Measurements from ENCODE around the gene ADISSP. TPM values are rescaled to one million over a fixed set of nuclear protein-coding genes. Genes with fewer than 3 reads are reported as not detected.

The ADISSP gene
- total and polyA plus RNA-seq, 2 of the 13 experiments (the other 11 are each of a cell fraction or from before 2014, with no cell fraction given) = 38.3 to 90.6 TPM

DNA sequence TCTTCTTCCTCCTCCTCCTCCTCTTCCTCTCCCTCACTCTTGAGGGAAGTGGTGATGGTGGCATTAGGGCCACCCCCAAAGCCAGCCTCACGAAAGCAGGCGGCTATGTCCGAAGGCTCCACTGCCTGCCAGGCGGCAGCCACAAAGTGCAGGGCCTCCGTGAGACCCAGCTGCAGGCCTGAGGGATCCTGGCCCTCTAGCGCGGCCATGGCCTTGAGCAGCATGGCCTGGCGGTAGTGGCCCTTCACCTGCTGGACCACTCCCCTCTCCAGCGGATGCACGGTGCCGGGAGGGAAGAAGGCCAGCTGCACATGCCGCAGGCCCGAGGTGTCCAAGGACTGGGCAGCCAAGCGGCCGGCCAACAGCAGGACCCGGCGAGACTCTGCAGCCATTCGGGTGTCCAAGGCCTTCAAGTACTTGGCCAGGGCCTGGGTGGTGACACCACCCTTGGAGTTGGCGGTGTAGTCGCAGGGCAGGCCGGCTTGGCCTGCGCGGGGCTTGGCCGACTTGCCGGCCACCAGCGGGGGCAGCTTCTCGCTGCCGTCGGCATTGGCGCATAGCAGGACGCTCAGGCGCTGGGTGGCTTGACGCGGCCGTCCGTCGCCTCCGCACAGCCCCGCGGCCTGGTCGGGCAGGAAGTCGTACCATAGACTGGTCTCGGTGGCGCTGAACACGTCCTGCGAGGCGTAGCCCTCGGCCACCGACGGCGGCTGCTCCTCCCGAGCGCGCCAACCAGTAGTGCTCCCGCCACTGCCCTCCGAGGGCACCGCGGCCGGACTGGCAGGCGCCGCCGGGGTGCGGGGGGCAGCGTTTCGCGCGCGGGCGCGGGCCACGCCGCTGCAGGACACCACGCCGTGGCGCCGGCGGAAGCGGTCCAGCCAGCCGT lies 17.9 kb upstream of the ADISSP start (continued):
- TF ChIP-seq, protein P1, sequence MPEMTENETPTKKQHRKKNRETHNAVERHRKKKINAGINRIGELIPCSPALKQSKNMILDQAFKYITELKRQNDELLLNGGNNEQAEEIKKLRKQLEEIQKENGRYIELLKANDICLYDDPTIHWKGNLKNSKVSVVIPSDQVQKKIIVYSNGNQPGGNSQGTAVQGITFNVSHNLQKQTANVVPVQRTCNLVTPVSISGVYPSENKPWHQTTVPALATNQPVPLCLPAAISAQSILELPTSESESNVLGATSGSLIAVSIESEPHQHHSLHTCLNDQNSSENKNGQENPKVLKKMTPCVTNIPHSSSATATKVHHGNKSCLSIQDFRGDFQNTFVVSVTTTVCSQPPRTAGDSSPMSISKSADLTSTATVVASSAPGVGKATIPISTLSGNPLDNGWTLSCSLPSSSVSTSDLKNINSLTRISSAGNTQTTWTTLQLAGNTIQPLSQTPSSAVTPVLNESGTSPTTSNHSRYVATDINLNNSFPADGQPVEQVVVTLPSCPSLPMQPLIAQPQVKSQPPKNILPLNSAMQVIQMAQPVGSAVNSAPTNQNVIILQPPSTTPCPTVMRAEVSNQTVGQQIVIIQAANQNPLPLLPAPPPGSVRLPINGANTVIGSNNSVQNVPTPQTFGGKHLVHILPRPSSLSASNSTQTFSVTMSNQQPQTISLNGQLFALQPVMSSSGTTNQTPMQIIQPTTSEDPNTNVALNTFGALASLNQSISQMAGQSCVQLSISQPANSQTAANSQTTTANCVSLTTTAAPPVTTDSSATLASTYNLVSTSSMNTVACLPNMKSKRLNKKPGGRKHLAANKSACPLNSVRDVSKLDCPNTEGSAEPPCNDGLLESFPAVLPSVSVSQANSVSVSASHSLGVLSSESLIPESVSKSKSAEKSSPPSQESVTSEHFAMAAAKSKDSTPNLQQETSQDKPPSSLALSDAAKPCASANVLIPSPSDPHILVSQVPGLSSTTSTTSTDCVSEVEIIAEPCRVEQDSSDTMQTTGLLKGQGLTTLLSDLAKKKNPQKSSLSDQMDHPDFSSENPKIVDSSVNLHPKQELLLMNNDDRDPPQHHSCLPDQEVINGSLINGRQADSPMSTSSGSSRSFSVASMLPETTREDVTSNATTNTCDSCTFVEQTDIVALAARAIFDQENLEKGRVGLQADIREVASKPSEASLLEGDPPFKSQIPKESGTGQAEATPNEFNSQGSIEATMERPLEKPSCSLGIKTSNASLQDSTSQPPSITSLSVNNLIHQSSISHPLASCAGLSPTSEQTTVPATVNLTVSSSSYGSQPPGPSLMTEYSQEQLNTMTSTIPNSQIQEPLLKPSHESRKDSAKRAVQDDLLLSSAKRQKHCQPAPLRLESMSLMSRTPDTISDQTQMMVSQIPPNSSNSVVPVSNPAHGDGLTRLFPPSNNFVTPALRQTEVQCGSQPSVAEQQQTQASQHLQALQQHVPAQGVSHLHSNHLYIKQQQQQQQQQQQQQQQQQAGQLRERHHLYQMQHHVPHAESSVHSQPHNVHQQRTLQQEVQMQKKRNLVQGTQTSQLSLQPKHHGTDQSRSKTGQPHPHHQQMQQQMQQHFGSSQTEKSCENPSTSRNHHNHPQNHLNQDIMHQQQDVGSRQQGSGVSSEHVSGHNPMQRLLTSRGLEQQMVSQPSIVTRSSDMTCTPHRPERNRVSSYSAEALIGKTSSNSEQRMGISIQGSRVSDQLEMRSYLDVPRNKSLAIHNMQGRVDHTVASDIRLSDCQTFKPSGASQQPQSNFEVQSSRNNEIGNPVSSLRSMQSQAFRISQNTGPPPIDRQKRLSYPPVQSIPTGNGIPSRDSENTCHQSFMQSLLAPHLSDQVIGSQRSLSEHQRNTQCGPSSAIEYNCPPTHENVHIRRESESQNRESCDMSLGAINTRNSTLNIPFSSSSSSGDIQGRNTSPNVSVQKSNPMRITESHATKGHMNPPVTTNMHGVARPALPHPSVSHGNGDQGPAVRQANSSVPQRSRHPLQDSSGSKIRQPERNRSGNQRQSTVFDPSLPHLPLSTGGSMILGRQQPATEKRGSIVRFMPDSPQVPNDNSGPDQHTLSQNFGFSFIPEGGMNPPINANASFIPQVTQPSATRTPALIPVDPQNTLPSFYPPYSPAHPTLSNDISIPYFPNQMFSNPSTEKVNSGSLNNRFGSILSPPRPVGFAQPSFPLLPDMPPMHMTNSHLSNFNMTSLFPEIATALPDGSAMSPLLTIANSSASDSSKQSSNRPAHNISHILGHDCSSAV (CRISPR knock-in tag; IDR thresholded peaks at IDR 0.05; ENCODE audit: borderline replicate concordance) = no peak
- TF ChIP-seq ZFY (CRISPR knock-in tag; IDR thresholded peaks at IDR 0.05) = peak; percentile 65
- TF ChIP-seq MAF1 (CRISPR knock-in tag; IDR thresholded peaks at IDR 0.05; ENCODE audit: borderline replicate concordance) = no peak
- TF ChIP-seq ZSCAN30 (CRISPR knock-in tag; IDR thresholded peaks at IDR 0.05) = no peak
- no peak for TF ChIP-seq SP4 (CRISPR knock-in tag; IDR thresholded peaks at IDR 0.05)
- no peak for TF ChIP-seq ZNF234 (CRISPR knock-in tag; conservative IDR thresholded peaks at IDR 0.05)
- no peak for TF ChIP-seq ZNF629 (CRISPR knock-in tag; conservative IDR thresholded peaks at IDR 0.05)
- no peak for TF ChIP-seq SCMH1 (CRISPR knock-in tag; IDR thresholded peaks at IDR 0.05; ENCODE audit: borderline replicate concordance)
- TF ChIP-seq SMAD1 (CRISPR knock-in tag; IDR thresholded peaks at IDR 0.05; ENCODE audit: borderline replicate concordance, low read depth) = no peak
- TF ChIP-seq CENPX (CRISPR knock-in tag; IDR thresholded peaks at IDR 0.05) = no peak
- TF ChIP-seq, protein P2, sequence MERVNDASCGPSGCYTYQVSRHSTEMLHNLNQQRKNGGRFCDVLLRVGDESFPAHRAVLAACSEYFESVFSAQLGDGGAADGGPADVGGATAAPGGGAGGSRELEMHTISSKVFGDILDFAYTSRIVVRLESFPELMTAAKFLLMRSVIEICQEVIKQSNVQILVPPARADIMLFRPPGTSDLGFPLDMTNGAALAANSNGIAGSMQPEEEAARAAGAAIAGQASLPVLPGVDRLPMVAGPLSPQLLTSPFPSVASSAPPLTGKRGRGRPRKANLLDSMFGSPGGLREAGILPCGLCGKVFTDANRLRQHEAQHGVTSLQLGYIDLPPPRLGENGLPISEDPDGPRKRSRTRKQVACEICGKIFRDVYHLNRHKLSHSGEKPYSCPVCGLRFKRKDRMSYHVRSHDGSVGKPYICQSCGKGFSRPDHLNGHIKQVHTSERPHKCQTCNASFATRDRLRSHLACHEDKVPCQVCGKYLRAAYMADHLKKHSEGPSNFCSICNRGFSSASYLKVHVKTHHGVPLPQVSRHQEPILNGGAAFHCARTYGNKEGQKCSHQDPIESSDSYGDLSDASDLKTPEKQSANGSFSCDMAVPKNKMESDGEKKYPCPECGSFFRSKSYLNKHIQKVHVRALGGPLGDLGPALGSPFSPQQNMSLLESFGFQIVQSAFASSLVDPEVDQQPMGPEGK (CRISPR knock-in tag; IDR thresholded peaks at IDR 0.05) = no peak
- TF ChIP-seq ZNF207 (IDR thresholded peaks at IDR 0.05; ENCODE audit: borderline replicate concordance) = no peak
- TF ChIP-seq ZNF329 (CRISPR knock-in tag; IDR thresholded peaks at IDR 0.05; ENCODE audit: low read depth) = no peak
- TF ChIP-seq GABPA (IDR thresholded peaks at IDR 0.05; ENCODE audit: low read depth, low read length) = no peak
- TF ChIP-seq GABPA (CRISPR knock-in tag; IDR thresholded peaks at IDR 0.05; ENCODE audit: low read depth) = no peak
- no peak for TF ChIP-seq SP140L (CRISPR knock-in tag; IDR thresholded peaks at IDR 0.05; ENCODE audit: borderline replicate concordance)
- TF ChIP-seq SALL1 (CRISPR knock-in tag; IDR thresholded peaks at IDR 0.05) = peak; percentile 67
- TF ChIP-seq, protein P3, sequence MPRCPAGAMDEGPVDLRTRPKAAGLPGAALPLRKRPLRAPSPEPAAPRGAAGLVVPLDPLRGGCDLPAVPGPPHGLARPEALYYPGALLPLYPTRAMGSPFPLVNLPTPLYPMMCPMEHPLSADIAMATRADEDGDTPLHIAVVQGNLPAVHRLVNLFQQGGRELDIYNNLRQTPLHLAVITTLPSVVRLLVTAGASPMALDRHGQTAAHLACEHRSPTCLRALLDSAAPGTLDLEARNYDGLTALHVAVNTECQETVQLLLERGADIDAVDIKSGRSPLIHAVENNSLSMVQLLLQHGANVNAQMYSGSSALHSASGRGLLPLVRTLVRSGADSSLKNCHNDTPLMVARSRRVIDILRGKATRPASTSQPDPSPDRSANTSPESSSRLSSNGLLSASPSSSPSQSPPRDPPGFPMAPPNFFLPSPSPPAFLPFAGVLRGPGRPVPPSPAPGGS (CRISPR knock-in tag; IDR thresholded peaks at IDR 0.05) = 0 out of 2 replicates have a peak, but pooled peaks have one; percentile 68
- no peak for TF ChIP-seq MATR3 (CRISPR knock-in tag; IDR thresholded peaks at IDR 0.05)

All from HepG2 (cell line).